RKO (cell line): ENCODE data around the gene CEP152.

Experiments
- DNase-seq: peaks from one replicate; pipeline ENCODE4 v3.0.0-alpha.2; 2016; ENCODE audit warnings: low spot score

The CEP152 gene

DNA sequence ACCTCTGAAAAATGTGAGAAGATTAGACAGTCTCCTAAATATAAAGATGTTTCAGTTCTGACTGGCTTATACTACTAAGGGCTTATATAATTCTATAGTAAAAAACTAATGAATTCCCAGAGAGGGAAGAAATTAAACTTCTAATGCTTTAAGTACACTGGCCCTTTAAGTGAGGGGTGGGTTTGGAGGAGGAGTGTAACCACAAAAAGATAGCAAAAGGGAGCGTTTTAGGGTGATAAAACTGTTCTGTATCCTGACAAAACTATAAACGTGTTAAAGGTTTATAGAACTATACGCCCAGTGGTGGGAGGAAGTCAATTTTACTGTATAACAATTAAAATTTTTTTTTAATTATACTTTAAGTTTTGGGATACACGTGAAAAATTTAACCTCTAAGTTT is 45.8 kb downstream of the CEP152 start:
- no peak for DNase-seq

DNA sequence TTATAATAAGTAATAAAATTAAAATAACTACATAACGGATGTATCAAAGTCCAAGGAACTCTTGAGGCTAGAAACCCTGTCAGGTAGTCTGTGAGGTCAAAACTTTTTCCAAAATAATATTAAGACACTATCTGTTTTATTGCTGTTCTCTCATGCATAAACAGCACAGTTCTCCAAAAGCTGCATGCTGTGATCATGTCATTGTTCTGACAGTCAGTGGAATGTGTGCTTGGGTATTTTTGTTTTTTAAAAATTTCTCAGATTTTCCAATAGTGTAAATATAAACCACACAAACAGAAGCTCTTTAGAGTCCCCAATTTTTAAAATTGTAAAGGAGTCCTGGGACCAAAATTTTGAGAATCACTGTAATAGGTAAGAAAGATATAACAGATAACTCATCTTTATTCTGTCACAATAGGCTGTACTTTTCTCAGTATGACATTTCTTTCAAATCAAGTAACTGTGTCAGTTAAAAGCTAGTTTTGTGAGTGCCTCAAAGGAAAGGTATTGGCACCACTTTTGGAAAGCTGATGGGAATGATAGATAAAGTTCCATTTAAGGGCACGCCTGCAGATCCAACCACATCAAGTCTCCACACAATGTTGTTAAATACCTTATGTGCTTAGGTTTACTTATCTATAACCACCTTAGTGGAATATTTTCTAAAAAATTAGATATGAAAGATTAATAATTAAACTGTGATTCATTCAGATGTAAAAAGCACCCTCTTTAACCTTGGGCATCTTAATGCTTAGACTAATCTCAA is 49.3 kb downstream of the CEP152 start:
- no peak for DNase-seq

DNA sequence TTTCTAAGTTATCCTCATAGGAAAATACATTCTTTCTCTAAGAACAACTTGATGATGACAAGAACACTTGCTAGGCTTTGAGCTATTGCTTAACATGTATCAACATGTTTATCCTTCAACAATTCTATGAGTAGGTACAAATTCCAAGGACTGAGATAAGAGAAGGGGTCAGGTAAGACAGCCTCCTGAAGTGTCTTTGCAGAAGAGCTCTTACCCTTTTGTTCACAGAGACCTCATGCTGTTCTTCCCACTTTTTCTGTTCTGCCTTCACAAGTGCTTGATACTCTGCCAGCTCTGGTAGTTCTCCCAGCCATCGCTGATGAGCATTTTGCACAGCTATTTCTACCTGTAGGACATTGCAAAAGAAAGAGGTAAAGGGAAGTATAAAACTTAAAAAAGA is 50.9 kb downstream of the CEP152 start:
- no peak for DNase-seq

DNA sequence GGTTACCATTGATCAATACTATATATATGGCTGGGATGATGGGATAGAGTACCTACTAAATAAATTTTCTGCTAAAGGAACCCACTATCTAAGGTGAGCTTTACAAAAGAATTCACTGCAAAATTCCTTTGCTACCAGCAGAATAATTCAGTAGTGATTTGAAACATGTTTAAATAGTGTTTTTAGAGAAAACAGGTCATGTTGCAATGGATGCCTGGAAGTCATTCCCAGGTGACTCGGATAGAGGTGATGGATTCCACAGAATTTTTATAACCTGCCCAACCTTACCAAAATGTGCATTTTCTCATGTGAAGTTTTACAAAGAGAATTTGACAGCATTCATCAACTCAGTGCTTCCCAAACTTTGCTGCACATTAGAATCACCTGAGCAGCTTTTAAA is 53.2 kb downstream of the CEP152 start:
- DNase-seq, result no peak

DNA sequence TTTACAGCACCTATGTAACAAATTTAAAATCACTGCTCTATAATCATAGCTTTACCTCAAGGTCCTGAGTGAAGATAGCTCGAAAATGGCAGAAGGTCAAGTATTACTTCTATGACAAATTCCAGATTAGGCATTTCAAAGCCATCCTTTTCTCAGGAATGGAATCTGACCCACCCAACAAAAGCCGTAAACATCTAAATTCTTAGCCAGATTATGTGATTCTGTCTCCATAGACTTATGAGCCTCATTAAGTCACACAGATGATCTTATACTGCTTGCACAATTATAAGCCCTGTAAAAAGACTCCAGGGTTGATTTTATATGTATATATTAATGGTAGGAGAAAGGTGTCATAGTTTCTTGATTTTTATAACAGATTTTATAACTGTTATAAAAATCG is 56.9 kb downstream of the CEP152 start:
- no peak for DNase-seq

DNA sequence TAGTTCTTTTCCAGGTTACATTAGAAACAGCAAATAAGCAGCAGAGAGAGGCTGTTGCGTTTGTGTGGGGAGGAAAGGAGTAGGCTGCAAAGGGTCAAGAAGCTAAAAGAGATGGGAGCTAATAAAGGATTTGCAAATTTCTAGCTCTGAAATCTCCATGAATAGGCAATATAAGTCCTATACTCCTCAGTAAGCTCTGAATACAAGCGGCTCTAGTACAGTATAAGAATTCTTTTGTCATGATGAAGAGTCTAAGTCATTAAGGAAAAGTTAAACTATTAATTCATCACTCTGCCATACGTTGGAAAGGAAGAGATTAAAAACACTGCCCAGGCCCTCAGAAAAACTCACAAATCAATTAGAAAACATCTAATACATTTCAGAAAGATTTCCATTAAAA is 59.3 kb downstream of the CEP152 start:
- DNase-seq, result no peak

DNA sequence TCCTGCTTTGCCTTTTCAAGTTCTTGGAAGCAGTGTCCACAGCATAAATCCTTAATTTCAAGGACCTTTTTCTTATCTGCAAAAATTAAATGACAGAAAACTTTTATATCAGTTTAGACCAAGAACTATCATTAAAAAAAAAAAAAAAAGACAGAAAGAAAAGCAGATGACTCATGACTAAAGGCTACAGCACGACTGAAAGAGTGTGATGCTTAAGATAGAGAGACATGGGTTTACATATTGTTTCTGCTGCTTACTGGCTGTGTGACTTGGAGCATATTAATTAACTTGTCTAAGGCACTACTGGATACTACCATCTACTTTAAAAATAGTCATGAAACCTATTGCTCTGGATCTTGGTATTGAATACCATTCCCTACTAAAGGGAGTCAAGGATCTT is 62.3 kb downstream of the CEP152 start:
- DNase-seq, result no peak

DNA sequence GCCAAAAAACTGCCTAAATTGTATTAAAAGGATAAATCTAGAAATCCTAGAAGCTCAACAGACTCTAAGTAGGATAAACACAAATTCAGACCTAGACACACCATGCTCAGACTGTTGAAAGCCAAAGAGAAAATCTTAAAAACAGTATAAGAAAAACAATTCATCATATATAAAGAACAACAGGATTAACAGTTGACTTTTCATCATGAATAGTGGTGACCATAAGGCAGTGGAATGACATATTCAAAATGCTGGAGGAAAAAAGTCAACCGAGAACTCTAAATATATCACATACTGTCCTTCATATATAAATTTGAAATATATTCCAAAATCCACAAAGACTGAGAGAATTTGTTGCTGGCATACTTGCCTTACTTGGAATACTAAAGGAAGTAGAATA is 77.3 kb downstream of the CEP152 start:
- no peak for DNase-seq

DNA sequence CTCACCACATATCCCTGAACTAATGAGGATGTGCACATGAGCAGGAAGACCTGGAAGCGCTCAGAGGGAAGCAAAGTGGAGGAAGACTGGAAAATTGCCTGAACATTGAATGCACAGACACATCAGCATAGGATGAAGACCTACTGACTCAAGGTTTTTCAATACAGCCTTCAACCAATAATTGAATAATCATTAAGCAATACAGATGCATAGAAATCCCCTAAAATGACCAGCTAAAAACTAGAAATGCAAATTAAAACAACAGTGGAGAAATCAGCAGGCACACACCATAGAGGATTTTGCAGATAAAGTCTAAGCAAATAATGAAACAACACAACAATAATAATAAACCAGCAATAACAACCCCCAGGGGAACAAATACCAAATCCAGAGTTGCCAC is 80.4 kb downstream of the CEP152 start:
- DNase-seq, result no peak

DNA sequence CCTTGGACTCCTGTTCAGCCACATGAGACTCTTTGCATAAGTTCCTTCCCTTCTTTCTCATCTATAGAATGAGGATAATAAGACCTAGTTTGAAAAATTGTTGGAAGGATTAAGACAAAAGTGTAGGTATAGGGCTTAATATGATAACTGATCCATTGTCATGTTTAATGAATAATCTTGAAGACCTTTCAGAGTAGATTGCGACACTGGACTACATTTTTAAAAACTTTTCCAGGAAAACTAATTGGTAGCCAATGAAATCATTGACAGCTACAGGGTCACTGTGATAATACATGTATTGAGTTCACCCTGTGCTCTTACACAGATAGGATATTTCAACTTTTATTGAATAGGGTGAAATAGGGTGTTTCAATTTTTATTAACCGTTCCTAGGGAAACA is 86.9 kb downstream of the CEP152 start:
- DNase-seq, result no peak

DNA sequence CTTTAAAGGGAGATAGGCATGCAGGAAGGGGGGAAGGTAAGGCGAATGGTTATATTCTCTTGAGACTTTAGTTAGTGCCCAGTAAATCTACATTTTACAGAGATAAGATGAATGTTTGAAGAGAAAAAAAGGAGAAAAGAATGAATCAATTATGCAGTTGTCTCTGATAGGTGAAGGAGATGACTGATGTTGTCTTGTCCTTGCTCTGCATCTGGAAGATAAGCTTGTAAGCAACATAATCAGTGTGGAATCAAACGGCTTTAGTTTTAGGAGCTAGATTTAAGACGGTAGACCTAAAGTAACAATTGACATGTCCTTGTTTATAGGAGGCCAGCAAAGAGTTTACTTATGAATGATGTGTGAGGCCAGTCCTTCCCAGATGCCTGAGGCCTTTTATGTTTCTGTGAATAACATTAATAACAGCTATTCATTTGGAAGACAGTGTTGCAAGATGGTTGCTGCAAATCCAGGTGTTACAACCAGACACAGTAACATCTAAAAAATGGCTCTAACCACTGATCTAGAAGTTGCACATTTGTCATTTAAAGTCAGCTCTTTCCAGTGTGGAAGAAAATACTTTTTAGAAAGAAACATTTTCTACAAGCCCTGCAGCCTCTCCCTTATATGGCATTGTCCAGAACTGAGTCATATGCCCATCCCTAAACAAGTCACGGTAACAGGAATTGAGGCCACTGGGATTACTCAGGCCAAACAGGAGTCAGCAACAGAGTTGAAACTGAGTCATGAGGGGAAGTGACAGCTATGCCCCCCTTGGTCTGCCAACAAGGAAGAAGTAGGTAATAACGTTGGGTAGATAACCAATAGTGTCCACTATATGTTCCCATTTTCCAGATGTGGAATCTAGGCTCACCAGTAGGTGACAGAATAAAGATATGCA is 87.9 kb downstream of the CEP152 start:
- peak; percentile 89 for DNase-seq

DNA sequence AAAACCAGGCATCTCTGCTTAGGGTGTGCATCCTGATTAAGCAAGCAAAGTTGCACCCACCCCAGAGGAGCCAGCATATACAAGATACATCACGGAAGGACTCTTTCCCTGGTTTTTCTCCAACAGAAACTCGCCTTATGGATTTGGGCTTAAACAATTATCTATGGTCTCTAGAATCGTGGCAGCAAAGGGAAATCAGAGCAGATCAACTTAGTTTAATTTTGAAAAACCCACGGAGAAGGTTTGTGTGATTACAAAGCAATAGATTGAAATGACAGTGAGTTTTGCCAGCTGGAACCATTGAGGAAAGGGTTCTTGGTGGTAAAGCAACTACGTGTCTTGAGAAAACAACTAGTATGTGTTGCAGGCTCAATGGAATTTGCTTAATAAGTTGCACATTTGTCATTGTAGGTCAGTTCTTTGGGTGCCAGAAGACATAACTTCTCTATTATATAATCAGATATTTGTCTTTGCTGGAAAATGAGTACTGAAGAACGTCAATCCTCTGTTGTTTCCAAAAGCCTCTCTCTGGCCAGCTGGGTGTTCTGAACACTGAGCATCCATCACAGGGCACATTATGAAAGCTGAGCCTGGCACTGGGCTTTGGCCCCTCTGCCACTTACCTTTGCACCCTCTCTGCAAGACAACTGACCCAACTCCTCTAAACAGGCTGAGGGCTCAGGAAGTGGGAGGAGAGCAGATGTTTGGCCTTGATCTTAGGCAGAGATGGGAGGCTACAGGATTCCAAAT is 89.6 kb downstream of the CEP152 start:
- no peak for DNase-seq

DNA sequence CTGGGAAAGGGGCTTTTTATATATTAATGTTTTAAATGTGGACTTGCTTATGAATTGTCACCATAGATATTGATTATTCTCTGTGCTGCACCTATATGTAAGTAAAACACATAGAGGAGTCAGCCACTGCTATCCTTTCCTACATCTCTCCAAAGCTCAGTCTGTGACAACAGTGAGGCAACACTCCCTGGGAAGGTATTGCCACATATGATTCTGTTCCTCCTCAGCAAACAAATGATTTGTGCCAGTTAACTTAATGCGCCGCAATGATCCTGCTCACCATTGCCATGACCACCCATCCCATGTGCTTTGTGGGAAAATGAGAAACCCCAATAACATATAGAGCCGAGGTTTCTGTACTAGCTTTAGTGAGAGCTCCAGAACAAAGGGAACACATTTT is 90.2 kb downstream of the CEP152 start:
- no peak for DNase-seq

DNA sequence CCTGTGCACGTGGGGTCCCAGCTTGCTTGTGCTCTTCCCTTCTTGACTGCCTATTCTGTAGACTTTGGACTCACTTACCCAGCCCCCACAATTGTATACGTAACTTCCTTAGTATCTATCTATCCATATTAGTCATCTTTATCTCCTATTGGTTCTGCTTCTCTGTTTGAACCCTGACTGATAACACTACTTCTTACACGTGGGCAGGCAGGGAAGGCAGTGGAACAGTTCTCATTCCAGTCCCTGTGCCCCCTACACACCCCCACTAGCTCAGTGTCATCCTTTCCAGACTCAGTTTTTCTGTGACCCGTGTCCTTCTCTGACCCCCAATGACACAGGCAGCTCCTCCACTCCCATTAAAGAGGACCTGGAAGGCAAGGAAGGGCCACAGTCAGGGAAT is 91.2 kb downstream of the CEP152 start:
- DNase-seq, result no peak

DNA sequence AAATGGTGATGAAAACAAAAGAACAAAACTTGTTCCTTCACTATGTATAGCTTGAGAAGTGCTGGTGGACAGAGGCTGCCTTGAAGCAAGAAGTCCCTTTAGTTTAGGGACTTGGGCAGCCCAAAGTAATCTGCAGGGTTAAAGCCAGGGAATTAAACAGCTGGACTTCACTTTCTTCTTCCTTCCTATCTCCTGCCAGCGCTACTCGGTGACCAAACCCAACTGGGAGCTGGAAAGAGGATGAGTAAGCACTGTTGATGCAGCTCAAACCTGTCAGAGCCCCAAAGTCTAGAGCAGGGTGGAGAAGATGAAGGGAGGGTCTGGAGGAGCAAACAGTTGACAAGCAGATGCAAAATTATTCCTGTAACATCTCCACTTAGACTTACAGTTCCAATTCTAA is 92.2 kb downstream of the CEP152 start:
- no peak for DNase-seq

DNA sequence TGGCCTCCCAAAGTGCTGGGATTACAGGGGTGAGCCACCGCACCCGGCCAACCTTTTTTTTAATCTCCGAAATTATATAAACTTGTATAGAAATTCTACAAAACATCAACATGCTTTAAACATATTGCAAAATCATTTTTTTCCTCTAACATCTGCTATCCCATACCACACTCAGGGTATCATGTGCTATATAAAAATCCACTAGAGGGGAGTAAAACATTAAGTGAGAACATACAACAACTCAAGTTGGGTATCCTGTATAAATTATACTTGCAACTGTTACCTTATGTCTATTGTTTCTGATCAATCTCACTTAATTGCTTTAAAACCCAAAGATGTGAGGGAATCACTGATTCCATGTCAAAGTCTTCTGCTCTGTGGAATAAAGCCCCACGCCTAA is 93.4 kb downstream of the CEP152 start:
- DNase-seq, result no peak

DNA sequence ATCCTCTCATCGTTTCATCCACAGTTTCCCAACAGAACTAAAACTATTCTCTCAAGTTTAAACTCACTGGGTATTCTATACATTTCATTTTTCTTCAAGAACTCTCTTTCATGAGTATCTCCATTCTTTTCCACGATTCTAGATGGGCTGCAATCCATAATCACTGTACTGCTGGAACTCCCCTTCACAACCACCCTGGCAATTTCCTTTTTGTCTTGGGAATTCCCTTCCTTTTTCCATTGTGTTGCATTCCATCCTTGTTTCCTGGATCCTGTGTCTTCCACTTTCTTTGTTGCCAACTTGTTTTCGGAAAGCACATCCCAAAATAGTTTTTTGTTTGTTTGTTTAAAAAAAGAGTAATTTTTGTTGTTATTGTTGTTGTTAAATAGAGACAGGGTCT is 98.3 kb downstream of the CEP152 start:
- DNase-seq, result no peak

DNA sequence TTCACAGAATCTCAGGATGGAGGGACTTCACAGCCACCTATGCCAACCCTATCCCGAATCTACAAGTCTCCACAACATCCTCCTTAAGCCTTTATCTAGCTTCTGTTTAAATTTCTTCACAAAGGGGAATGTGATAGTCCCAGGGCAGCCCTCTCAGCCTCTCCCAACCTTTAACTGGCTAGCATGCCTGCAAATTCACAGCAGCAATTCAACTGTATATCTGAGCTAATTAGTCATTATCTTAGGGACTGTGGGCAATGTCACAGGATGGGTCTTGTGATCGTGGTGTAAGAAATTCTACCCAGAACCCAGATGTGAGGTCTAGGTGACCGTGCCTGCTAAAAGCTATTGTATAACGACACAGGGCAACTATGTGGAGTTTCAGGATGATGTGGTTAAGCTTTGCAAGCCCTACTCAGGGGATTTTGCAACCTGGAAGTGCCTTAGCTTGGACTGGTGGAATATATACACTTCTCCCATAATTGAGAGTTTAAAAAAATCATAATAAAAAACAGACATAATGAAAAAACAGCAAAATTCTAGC is 99.8 kb downstream of the CEP152 start:
- DNase-seq, result no peak

DNA sequence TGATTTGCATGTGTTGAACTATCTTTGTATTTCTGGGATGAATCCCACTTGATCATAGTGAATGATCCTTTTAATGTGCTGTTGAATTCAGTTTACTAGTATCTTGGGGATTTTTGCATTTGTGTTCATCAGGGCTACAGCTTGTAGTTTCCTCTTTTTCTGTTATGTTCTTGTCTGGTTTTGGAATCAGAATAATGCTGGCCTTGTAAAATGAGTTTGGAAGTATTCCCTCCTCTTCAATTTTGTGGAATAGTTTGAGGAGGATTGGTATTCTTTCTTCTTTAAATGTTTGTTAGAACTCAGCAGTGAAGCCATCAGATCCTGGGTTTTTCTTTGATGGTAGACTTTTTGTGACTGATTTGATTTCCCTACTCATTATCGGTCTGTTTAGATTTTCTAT is 102.2 kb downstream of the CEP152 start:
- DNase-seq, result no peak

DNA sequence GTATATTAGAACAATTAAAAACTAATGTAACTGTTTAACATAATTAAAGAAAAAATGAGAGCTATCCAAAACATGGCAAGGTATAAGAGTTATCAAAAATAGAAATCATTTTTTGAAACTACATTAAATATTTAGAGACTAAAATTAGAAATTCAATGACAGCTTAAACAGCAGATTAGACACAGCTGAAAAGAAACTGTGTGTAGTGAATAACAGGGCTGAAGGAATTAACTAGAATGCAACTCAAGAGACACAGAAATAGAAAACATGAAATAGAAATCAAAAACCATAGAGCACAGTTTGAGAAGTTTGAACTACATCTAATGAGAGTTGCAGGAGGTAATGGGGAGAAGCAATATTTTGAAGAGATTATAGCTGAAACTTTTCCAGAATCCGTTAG is 105.5 kb downstream of the CEP152 start:
- no peak for DNase-seq

DNA sequence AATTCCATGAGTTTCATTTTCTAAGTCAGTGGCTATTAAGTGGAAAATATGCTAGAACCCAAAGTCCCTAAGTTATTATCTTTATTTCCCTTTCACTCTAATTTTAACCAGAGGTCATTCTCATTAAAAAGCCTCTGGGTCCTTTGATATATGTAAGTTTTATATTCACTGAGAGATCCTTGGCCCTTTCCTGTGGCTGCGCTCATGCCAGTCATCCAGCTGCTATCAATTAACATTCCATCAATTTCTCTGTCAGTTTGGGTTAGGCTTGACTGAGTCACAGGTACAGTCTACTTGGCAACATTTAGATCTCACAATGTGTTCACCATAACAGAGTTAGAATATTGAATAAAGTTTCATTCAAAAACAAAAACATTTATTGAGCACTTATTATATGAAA is 107.3 kb downstream of the CEP152 start:
- DNase-seq, result no peak

DNA sequence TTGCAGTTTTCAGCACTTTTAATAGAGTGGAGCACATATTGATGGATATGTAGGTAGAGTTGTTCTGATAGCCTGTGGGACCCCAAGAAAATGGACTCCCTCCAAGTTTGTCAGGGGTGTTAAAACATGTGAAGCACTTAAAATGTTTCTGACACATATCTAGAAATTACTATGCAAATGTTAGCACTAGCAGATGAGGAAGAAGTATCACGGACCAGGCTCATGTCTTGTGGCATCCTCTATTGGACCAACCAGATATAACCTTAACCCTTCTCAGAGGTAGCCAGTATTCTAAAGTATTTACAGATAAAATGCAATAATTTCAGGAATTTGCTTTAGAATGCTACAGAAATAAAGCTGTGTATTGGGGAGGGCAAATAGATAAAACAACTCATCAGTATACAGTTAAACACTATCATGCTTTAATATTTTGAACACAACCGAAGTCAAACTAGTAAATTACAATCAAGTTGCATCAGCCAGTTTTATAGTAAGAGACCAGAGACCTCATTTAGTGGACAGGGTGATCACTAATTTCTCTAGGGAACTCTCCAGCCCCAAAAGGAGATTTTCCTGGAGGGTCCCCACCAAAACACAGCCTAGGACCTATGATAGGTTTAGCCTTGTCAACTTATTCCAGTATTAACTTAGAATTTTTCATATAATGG is 108.2 kb downstream of the CEP152 start:
- DNase-seq, result no peak
